Aorta (tissue), 5 donors: ENCODE data around the gene RBM20. TPM values are rescaled to one million over a fixed set of nuclear protein-coding genes. Genes with fewer than 3 reads are reported as not detected.
A peak's percentile ranks its signal among the peaks of the same experiment; 100 is the strongest.

Experiments
- ATAC-seq: fragments of 200-7000 bp; cut with Tn5 transposase; one replicate; pipeline ENCODE4 v1.9.1; 2022; ENCODE audit warnings: moderate library complexity; ENCODE audit not compliant: low FRiP score
- DNase-seq, 2 donors: peaks; one replicate each; pipeline ENCODE4 v3.0.0-alpha.2; 2020
- H3K27ac ChIP-seq, 2 donors: one replicate each; pipeline ENCODE4 v1.5.1; 2013; ENCODE audit warnings: low read length in 2 of 2, mild to moderate bottlenecking in 2 of 2, moderate library complexity in 2 of 2, control low read depth in 1 of 2, inconsistent platforms in 1 of 2, low read depth in 1 of 2
- H3K27me3 ChIP-seq, 2 donors: one replicate each; pipeline ENCODE4 v1.6.1; 2013; ENCODE audit warnings: control low read depth in 1 of 2, low read length in 1 of 2, mild to moderate bottlenecking in 1 of 2, moderate library complexity in 1 of 2; ENCODE audit not compliant: insufficient read depth in 2 of 2, control insufficient read depth in 1 of 2
- H3K36me3 ChIP-seq, 2 donors: one replicate each; pipeline ENCODE4 v1.6.1; 2013; ENCODE audit warnings: control low read depth in 1 of 2, low read length in 1 of 2, mild to moderate bottlenecking in 1 of 2; ENCODE audit not compliant: insufficient read depth in 2 of 2, control insufficient read depth in 1 of 2
- H3K4me1 ChIP-seq, 2 donors: one replicate each; pipeline ENCODE4 v1.6.1; 2013; ENCODE audit warnings: low read length in 2 of 2, control low read depth in 1 of 2, mild to moderate bottlenecking in 1 of 2, moderate library complexity in 1 of 2; ENCODE audit not compliant: insufficient read depth in 2 of 2, control insufficient read depth in 1 of 2
- H3K4me3 ChIP-seq, 2 donors: one replicate each; pipeline ENCODE4 v1.5.1; 2013; ENCODE audit warnings: low read length in 2 of 2, control low read depth in 1 of 2, mild to moderate bottlenecking in 1 of 2
- H3K9me3 ChIP-seq: one replicate; pipeline ENCODE4 v1.6.1; 2013; ENCODE audit warnings: mild to moderate bottlenecking, low read length; ENCODE audit not compliant: control insufficient read depth
- WGBS, 2 donors: extraction: QIAGEN DNeasy Blood & Tissue Kit; methylation state at CpG; one replicate each; pipeline ENCODE4 v1.1.7; 2013; 5-methylcytosine and 5-hydroxymethylcytosine counted together
- intact Hi-C, 2 donors: fragments of 100-400 bp; cut with DNase I; formaldehyde crosslinking; loops; one replicate each; pipeline versions ENCODE4 v1.14.2 to v1.15.0; 2022
- polyA plus RNA-seq, 2 donors: library from polyadenylated mRNA; stranded (reverse); fragments of 200-250 nt; gene quantifications; one replicate each; pipeline ENCODE4 v1.2.3, GENCODE V29; 2013
- total RNA-seq, 2 donors: library from RNA; stranded (reverse); fragmentation: NEBNext Ultra II Directional; extraction: Animal tissue kit (Norgen Biotek cat#: 25700); gene quantifications; one replicate each; pipeline ENCODE4 v1.2.1, GENCODE V29; 2021
- donor health status: healthy with polysubstance abuse.
- donor health status: Bipolar disorder and iron deficiency.
- donor health status: DM: no; HTN: no; CAD: no.
- donor health status: DM: no; HTN: no; CAD: no.
- donor health status: DM: yes; HTN: yes; CAD: no.

The RBM20 gene
- total and polyA plus RNA-seq, 4 donors, result 2.9 to 11.2 (median 8.0) TPM

DNA sequence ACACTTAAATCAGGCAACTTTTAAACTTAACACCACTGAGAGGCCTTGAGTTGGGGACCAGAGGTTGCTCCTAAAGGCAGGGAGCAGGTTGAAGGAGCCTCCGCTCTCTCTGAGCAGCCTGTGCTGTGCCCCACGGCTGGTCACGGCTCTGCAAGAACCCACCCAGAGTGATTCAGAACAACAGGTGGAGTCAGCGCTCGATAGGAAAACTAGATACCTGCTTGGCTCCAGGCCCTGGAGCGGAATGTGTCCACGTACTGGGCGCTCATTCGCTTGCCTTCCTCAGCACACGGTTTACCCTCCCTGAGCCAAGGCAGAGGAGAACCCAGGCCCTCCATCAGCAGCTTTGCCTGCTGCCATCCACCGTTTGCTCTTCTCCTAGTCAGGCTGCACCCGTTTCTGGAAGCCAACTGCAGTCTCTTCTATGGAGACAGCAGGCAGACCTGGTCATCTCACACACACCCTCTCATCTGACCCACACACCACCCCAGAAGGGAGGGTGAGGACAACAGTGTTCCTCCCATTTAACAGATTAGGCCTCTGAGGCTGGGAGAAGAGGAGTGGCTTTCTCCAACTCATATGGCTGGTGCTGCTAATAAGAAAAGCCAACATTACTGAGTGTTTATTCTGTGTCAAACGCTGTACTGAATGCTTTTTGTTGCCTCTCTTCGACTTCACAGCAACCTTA, 189.9 kb downstream of the RBM20 start:
- Histone ChIP-seq H3K9me3 (no peaks in the 10 kb centered on the region), H3K36me3 (peaks cover 0 to 2% of the 10 kb centered on the region in 2 donors), H3K27ac (peak overlapping the region; percentile 12 to 94), H3K27me3 (no peaks in the 10 kb centered on the region), H3K4me1 (peaks cover 0 to 3% of the 10 kb centered on the region in 2 donors), H3K4me3 (no peak overlapping the region)
- intact Hi-C loops, result loop anchor here (2.0 to 5.0 kb wide), 2 partner anchors 15 to 33 kb away; no protein-coding TSS in a partner anchor
- WGBS, 2 donors, result 72 to 73% methylated on average over 14 of the region's 14 CpGs
- ATAC-seq (no peak), DNase-seq (no peak)

DNA sequence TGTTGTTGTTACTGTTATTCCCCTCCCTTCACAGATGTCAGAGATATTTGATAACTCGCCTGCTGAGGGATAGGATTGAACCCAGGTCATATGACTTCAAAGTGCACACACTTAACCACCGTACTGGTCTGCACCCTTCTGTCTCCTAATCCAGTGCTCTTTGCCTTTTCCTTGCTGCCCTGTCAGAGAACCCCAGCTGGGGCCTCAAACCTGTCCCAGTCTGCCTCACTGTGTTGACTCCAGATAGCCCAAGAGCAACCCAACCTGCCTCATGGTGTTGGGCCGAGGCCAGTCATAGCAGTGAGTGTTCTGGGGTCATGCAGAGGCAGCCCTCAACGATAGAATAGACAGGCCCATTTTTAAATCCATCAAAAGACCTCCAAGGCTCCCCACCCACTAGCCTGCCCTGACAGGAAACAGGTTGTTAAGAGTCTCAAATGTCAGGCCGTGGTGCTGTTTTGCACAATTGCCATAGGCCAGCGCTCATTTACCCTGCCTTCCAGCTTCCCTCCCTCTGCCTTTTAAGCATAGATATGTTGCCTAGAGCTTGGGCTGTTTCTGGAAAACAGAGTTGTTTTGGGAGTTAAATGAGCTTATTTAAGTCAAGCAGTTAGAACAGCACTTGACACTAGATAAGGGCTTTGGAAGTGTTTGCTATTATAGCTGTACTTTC, 190.6 kb downstream of the RBM20 start:
- 17 to 18% methylated on average over 6 of the region's 6 CpGs for WGBS, 2 donors

DNA sequence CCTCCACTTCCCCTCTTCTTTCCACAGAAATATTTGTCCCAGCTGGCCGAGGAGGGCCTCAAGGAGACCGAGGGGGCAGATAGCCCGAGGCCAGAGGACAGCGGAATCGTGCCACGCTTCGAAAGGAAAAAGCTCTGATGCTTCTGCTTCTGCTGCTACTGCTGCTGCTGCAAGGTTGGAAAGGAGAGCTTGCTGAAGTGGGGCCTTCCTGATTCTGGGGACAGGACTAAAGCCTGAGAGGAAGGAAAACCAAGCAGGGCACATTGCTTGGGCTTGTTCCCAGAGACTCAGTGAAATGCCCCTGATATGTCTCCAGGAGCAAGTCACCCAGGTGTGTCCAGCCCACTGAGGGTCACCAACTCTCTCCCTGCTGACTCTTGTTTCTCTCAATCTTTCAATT, 191.7 kb downstream of the RBM20 start:
- H3K4me3 ChIP-seq, result no peak overlapping the region
- WGBS, 2 donors, result 69 to 72% methylated on average over 7 of the region's 7 CpGs
- peak overlapping the region; percentile 28 to 65 for H3K27ac ChIP-seq
- ATAC-seq, result no peak
- DNase-seq, result no peak
- peaks cover 0 to 3% of the 10 kb centered on the region in 2 donors for H3K4me1 ChIP-seq
- peaks cover 0 to 2% of the 10 kb centered on the region in 2 donors for H3K36me3 ChIP-seq
- H3K9me3 ChIP-seq, result no peaks in the 10 kb centered on the region
- no peaks in the 10 kb centered on the region for H3K27me3 ChIP-seq
- intact Hi-C loops, result loop anchor here in 1 of 2 donors (2.0 kb wide), 1 partner anchor 17 kb away; no protein-coding TSS in a partner anchor

More for the DNA sequence above, 190.6 kb downstream of the RBM20 start:
- no peak overlapping the region for H3K4me3 ChIP-seq
- H3K27me3 ChIP-seq, result no peaks in the 10 kb centered on the region
- peaks cover 0 to 2% of the 10 kb centered on the region in 2 donors for H3K36me3 ChIP-seq
- peak; percentile 75 for ATAC-seq
- H3K27ac ChIP-seq, result peak overlapping the region; percentile 43 to 94
- intact Hi-C loops, result loop anchor here (2.0 to 5.0 kb wide), 2 partner anchors 16 to 33 kb away; no protein-coding TSS in a partner anchor
- no peaks in the 10 kb centered on the region for H3K9me3 ChIP-seq
- H3K4me1 ChIP-seq, result peaks cover 0 to 3% of the 10 kb centered on the region in 2 donors
- DNase-seq, result peak in 1 of 2 donors; percentile 59

DNA sequence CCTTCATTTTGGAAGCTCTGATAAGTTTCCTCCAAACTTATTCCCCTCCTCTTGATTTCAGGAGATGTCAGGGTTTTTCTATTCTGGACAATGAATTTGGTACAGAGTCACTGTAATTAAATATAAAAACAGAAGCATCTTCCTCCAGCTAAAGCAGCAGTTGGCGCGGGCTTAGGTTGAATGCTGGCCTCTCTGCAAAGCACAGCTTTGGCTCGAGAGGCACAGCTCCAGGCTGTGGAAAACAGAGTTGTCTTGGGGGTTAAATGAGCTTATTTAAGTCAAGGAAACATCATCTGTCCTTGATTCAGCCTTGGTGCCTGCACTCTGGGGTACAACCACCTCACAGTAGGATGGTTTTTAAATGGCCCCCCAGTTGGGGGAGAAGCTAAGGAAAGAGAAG, 192.6 kb downstream of the RBM20 start:
- intact Hi-C loops, result no loop called here
- Histone ChIP-seq H3K27ac (peak overlapping the region in 1 of 2 donors; percentile 23), H3K27me3 (no peaks in the 10 kb centered on the region), H3K36me3 (no peaks in the 10 kb centered on the region), H3K4me1 (peaks cover 0 to 3% of the 10 kb centered on the region in 2 donors), H3K4me3 (no peak overlapping the region), H3K9me3 (no peaks in the 10 kb centered on the region)
- no peak for DNase-seq
- no peak for ATAC-seq
- 63 to 65% methylated on average over 3 of the region's 3 CpGs for WGBS, 2 donors

DNA sequence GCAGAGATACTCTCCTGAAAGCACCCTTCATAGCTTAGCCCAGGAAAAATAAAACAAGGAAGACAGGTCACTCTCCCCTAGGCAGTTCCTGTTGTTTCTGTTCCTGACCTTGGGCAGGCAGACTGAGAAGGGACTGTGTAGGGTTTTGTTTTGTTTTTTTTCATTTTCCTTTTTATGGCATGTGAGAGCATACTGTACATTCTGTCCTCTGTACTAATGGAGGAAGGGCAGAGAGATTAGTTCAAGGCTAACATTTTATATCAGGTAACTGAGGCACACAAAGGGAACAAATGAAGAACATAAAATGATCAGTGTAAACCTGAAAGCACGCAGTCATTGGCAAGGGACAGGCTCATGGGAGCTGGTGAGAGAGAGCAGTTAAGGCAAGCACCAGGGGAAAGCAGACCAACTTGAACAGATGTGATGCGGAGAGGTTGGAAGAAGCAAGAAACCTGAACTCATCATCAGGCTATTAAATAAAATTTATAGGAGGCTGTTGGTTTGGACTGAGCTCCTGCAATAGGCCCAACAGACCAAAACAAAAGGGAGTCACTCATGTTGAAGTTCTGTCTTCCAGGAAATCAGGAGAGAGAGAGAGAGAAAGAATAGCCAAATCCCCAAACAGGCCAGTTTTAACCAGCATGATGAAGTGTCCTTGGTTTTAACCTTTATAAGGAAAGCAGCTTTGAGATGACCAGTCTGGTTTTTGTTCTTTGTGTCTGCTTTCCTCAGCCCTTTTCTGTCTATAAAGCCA, 193.5 kb downstream of the RBM20 start:
- no peak for DNase-seq
- WGBS, 2 donors, result 49 to 53% methylated on average over 2 of the region's 2 CpGs
- H3K36me3 ChIP-seq, result peaks cover 0 to 2% of the 10 kb centered on the region in 2 donors
- no peaks in the 10 kb centered on the region for H3K9me3 ChIP-seq
- no peak overlapping the region for H3K4me3 ChIP-seq
- no peaks in the 10 kb centered on the region for H3K27me3 ChIP-seq
- intact Hi-C loops, result no loop called here
- H3K27ac ChIP-seq, result peak overlapping the region in 1 of 2 donors; percentile 55
- H3K4me1 ChIP-seq, result peaks cover 0 to 3% of the 10 kb centered on the region in 2 donors
- no peak for ATAC-seq

DNA sequence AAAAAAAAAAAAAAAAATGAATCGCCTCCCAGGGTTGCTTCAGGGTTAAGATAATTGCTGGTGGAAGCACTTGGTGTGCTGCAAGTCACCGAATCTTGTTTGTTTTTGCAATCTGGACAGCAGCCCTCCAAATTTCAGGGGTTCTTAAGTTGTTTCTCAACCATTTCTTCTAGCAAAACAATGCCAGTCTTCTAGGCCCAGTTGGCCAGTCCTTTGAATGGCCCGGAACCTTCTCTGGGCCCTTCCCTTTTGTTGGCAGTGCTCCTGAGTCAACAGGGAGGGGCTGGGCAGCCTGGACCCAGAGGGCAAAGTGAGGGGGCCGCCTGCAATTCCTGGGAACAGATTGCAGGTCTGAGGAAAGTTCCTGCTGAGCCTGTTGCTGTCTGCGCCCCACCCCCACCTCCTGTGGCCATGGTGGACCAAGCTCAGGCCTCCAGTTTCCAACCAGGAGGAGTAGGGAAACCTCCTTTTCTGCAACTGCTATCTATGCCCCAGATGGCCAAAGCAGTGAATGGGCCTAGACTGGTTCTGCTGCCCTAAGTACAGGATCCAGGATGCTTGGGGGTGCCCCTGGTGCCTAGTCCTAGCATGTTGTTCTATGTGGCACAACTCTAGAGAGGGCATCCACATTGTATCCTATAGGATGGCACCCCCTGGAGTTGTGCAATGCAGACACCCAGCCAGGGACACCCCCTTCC, 196.2 kb downstream of the RBM20 start:
- H3K27me3 ChIP-seq, result no peaks in the 10 kb centered on the region
- peaks cover 0 to 2% of the 10 kb centered on the region in 2 donors for H3K36me3 ChIP-seq
- no peak overlapping the region for H3K4me3 ChIP-seq
- intact Hi-C loops, result no loop called here
- ATAC-seq (peak; percentile 42), DNase-seq (peak in 1 of 2 donors; percentile 63)
- no peaks in the 10 kb centered on the region for H3K9me3 ChIP-seq
- WGBS, 2 donors, result 38 to 39% methylated on average over 5 of the region's 5 CpGs
- H3K4me1 ChIP-seq, result no peaks in the 10 kb centered on the region
- H3K27ac ChIP-seq, result no peak overlapping the region

DNA sequence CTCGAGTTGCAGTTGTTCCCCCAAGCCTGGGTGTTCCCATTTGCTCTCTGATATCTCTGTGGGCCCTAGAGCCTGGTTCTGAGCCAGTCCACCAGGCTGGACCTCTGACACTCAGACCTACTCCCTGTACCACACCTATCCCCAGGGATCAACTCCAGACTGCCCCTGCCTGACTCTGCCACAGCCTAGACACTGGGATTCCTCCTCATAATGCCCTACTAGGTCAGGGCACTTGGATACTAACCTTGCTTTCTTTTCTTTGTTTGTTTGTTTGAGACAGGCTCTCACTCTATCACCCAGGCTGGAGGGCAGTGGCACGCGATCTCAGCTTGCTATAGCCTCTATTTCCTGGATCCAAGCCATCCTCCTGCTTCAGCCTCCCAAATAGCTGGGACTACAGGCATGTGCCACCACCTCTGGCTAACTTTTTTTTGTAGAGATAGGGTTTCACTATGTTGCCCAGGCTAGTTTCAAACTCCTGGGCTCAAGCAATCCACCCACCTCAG, 196.8 kb downstream of the RBM20 start:
- no peak overlapping the region for H3K4me3 ChIP-seq
- no peak overlapping the region for H3K27ac ChIP-seq
- H3K4me1 ChIP-seq, result no peaks in the 10 kb centered on the region
- no peak for DNase-seq
- H3K27me3 ChIP-seq, result no peaks in the 10 kb centered on the region
- H3K9me3 ChIP-seq, result no peaks in the 10 kb centered on the region
- H3K36me3 ChIP-seq, result peaks cover 0 to 2% of the 10 kb centered on the region in 2 donors
- ATAC-seq, result no peak
- intact Hi-C loops, result no loop called here
- WGBS, 2 donors, result 80 to 92% methylated on average over 3 of the region's 3 CpGs

DNA sequence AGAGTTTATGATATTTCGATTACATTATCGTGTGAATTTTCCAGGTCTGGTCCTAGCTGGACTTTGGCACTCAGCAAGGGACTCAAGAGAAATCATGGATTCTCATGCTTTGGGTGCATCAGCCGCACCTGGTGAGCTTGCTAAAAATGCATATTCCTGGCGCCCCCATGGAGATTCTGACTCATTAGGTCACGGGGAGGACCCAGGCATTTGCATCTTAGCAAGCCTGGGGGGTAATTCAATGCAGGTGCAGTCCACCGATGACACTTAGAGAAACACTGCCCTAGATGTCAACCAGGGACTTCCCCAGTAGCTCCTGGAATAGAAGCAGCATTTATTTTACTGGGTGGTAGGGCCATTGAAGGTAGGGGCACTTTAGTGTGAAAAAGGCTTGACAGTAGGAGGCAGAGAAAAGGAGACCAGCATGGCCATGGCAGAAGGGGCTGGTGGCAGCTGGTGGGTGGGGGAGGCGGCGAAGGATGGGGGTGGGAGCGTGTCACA, 197.7 kb downstream of the RBM20 start:
- no peak for ATAC-seq
- DNase-seq, result no peak

More for the DNA sequence above, 197.7 kb downstream of the RBM20 start:
- H3K27ac ChIP-seq, result no peak overlapping the region
- H3K27me3 ChIP-seq, result no peaks in the 10 kb centered on the region
- intact Hi-C loops, result no loop called here
- H3K4me1 ChIP-seq, result no peaks in the 10 kb centered on the region
- H3K4me3 ChIP-seq, result no peak overlapping the region
- H3K36me3 ChIP-seq, result peaks cover 0 to 2% of the 10 kb centered on the region in 2 donors
- WGBS, 2 donors, result 91 to 93% methylated on average over 9 of the region's 9 CpGs
- no peaks in the 10 kb centered on the region for H3K9me3 ChIP-seq
